NCI-H510A treated with DMSO at 0.1 percent for 48 hours (cell line): Measurements from ENCODE around the gene PRTG.
A peak's percentile ranks its signal among the peaks of the same experiment; 100 is the strongest.
"Not testable (repeated sequence)": the region's sequence is repeated elsewhere in the genome, so short reads cannot be mapped to it uniquely, and the experiment has no call there.

Experiments used
- DNase-seq: peaks from one replicate; lab custom pipeline; 2025; lab: John Stamatoyannopoulos, UW

Gene PRTG

GRCh38 chr15:55628369-55628730 lies 114.6 kb downstream of the PRTG start:
- no peak for DNase-seq

GRCh38 chr15:55627730-55628368 lies 115.1 kb downstream of the PRTG start:
- no peak for DNase-seq

GRCh38 chr15:55619783-55620182 lies 123.2 kb downstream of the PRTG start:
- DNase-seq, result no peak

GRCh38 chr15:55618387-55618786 lies 124.6 kb downstream of the PRTG start:
- DNase-seq, result no peak

- no peak for DNase-seq
Measured at GRCh38 chr15:55615445-55615844, 127.5 kb downstream of the PRTG start.

- DNase-seq, result no peak
Measured at GRCh38 chr15:55613727-55614126, 129.2 kb downstream of the PRTG start.

- no peak for DNase-seq
Measured at GRCh38 chr15:55606214-55606613, 136.7 kb downstream of the PRTG start.

- no peak for DNase-seq
Measured at GRCh38 chr15:55601374-55601773, 141.6 kb downstream of the PRTG start.

GRCh38 chr15:55599439-55599838 lies 143.5 kb downstream of the PRTG start:
- DNase-seq, result no peak

GRCh38 chr15:55593019-55593418 lies 149.9 kb downstream of the PRTG start:
- DNase-seq, result not testable (repeated sequence)

GRCh38 chr15:55590788-55591187 lies 152.2 kb downstream of the PRTG start:
- DNase-seq, result no peak

GRCh38 chr15:55589287-55589686 lies 153.7 kb downstream of the PRTG start:
- DNase-seq, result no peak

GRCh38 chr15:55588815-55589115 lies 154.2 kb downstream of the PRTG start:
- no peak for DNase-seq

- DNase-seq, result peak; percentile 14
Measured at GRCh38 chr15:55588070-55588814, 154.7 kb downstream of the PRTG start, which contains the start of gene PYGO1. PYGO1 (minus strand) TSS chr15:55588345; CDS start chr15:55587883, 462 bp downstream.

- peak; percentile 12 for DNase-seq
Measured at GRCh38 chr15:55587321-55588069, 155.5 kb downstream of the PRTG start.

- no peak for DNase-seq
Measured at GRCh38 chr15:55586808-55587207, 156.1 kb downstream of the PRTG start.

- no peak for DNase-seq
Measured at GRCh38 chr15:55576943-55577342, 166.0 kb downstream of the PRTG start.

- DNase-seq, result no peak
Measured at GRCh38 chr15:55574096-55574495, 168.9 kb downstream of the PRTG start.

GRCh38 chr15:55573224-55573623 lies 169.7 kb downstream of the PRTG start:
- DNase-seq, result no peak

- no peak for DNase-seq
Measured at GRCh38 chr15:55564347-55565145, 178.4 kb downstream of the PRTG start.

GRCh38 chr15:55562601-55563000 lies 180.4 kb downstream of the PRTG start:
- no peak for DNase-seq
